Measurements from ENCODE around the gene PLXNA4. TPM values are rescaled to one million over a fixed set of nuclear protein-coding genes. Genes with fewer than 3 reads are reported as not detected.

Gene PLXNA4
- total and polyA plus RNA-seq, 4 donors = 0.04 to 1.1 (median 0.41) TPM

DNA sequence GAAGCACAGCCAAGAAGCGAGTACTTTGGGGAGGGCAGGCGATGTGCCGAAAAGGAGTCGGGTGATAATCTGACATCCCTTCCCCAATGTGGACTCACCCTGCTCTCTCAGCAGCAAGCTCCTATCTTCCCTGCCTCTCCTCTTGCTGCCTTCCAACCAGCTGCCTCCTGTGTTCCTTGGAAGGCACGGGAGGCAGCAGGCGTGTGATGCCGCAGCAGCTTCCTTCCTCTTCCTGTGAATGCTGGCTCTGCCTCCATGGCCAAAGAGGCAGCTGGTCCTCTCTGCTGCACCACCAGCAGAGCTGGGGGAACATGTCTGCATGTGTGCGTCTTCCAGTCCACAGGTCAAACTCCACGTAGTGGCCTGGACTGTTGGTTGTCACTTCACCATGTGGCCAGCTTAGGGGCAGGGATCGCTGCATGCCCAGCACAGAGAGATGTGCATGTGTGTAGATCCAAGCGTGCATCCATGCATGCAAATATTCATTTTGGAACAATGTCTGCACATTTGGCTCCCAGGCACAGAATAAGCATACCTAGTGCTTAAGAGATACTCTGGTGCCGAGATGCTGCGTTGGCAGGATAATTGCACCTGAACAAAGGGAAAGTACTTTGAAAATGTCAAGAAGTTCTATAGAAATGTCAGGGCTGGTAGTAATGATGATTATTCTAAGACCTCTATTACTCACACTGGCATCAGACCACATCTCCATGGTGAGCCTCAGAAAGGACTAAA, 499.8 kb downstream of the PLXNA4 start:
- Histone ChIP-seq H3K4me1 (ENCODE audit: control insufficient read depth in 4 of 4, insufficient read depth in 4 of 4, low read length in 3 of 4) (peaks cover 0 to 24% (median 19%) of the 10 kb centered on the region in 4 donors), H3K27ac (ENCODE audit: low read depth in 1 of 2, low read length in 2 of 2) (no peak overlapping the region), H3K36me3 (ENCODE audit: control insufficient read depth in 4 of 4, insufficient read depth in 3 of 4, low read depth in 1 of 4, low read length in 3 of 4) (no peaks in the 10 kb centered on the region), H3K9me3 (ENCODE audit: control insufficient read depth in 4 of 4, low read length in 3 of 4) (no peaks in the 10 kb centered on the region), H3K27me3 (ENCODE audit: control insufficient read depth in 4 of 4, insufficient read depth in 4 of 4, low read length in 3 of 4) (no peaks in the 10 kb centered on the region), H3K4me3 (ENCODE audit: low read depth in 1 of 3, low read length in 3 of 3) (no peak overlapping the region), H3K9ac (ENCODE audit: low read depth in 1 of 2, low read length in 2 of 2) (no peak overlapping the region)
- TF ChIP-seq RXRA (IDR thresholded peaks at IDR 0.05) (peak in 1 of 2 donors; percentile 16), HNF4A (conservative IDR thresholded peaks at IDR 0.05) (peak in 1 of 2 donors; percentile 68), TAF1 (conservative IDR thresholded peaks at IDR 0.05) (no peak)
- TF ChIP-seq, protein P1, sequence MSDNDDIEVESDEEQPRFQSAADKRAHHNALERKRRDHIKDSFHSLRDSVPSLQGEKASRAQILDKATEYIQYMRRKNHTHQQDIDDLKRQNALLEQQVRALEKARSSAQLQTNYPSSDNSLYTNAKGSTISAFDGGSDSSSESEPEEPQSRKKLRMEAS (IDR thresholded peaks at IDR 0.05) = no peak
- WGBS = 78% methylated on average over 13 of the region's 13 CpGs
- no peak for DNase-seq (ENCODE audit: low spot score)

- no peak overlapping the region for H3K9ac ChIP-seq (ENCODE audit: low read depth in 1 of 2, low read length in 2 of 2)
- TF ChIP-seq RXRA (IDR thresholded peaks at IDR 0.05) (no peak), SP1 (IDR thresholded peaks at IDR 0.05) (no peak), FOXA1 (IDR thresholded peaks at IDR 0.05) (no peak), REST (IDR thresholded peaks at IDR 0.05) (no peak), HNF4G (IDR thresholded peaks at IDR 0.05) (no peak), TAF1 (conservative IDR thresholded peaks at IDR 0.05) (no peak), NR2F2 (IDR thresholded peaks at IDR 0.05) (no peak), EGR1 (IDR thresholded peaks at IDR 0.05; ENCODE audit: low read depth in 2 of 2) (no peak), JUND (IDR thresholded peaks at IDR 0.05) (no peak), RAD21 (IDR thresholded peaks at IDR 0.05) (no peak), CTCF (IDR thresholded peaks at IDR 0.05; ENCODE audit: low read depth, low read length, missing input control) (no peak), FOXA2 (IDR thresholded peaks at IDR 0.05) (no peak), HNF4A (conservative IDR thresholded peaks at IDR 0.05) (no peak), YY1 (IDR thresholded peaks at IDR 0.05) (no peak), GABPA (IDR thresholded peaks at IDR 0.05 in 1 of 2, conservative IDR thresholded peaks at IDR 0.05 in 1 of 2) (no peak)
- TF ChIP-seq, protein P2, sequence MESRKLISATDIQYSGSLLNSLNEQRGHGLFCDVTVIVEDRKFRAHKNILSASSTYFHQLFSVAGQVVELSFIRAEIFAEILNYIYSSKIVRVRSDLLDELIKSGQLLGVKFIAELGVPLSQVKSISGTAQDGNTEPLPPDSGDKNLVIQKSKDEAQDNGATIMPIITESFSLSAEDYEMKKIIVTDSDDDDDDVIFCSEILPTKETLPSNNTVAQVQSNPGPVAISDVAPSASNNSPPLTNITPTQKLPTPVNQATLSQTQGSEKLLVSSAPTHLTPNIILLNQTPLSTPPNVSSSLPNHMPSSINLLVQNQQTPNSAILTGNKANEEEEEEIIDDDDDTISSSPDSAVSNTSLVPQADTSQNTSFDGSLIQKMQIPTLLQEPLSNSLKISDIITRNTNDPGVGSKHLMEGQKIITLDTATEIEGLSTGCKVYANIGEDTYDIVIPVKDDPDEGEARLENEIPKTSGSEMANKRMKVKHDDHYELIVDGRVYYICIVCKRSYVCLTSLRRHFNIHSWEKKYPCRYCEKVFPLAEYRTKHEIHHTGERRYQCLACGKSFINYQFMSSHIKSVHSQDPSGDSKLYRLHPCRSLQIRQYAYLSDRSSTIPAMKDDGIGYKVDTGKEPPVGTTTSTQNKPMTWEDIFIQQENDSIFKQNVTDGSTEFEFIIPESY (IDR thresholded peaks at IDR 0.05) = no peak
- TF ChIP-seq, protein P1 (IDR thresholded peaks at IDR 0.05) = no peak
- H3K4me1 ChIP-seq (ENCODE audit: control insufficient read depth in 4 of 4, insufficient read depth in 4 of 4, low read length in 3 of 4) = peaks cover 0 to 24% (median 15%) of the 10 kb centered on the region in 4 donors
- no peak overlapping the region for H3K27ac ChIP-seq (ENCODE audit: low read depth in 1 of 2, low read length in 2 of 2)
- no peaks in the 10 kb centered on the region for H3K36me3 ChIP-seq (ENCODE audit: control insufficient read depth in 4 of 4, insufficient read depth in 3 of 4, low read depth in 1 of 4, low read length in 3 of 4)
- DNase-seq (ENCODE audit: low spot score) = no peak
- no peak overlapping the region for H3K4me3 ChIP-seq (ENCODE audit: low read depth in 1 of 3, low read length in 3 of 3)
- 65% methylated on average over 6 of the region's 6 CpGs for WGBS
- H3K9me3 ChIP-seq (ENCODE audit: control insufficient read depth in 4 of 4, low read length in 3 of 4) = no peaks in the 10 kb centered on the region
- H3K27me3 ChIP-seq (ENCODE audit: control insufficient read depth in 4 of 4, insufficient read depth in 4 of 4, low read length in 3 of 4) = no peaks in the 10 kb centered on the region
Observed at GRCh38 chr7:132075515-132075914, 500.8 kb downstream of the PLXNA4 start.
